H9 (cell line): ENCODE measurements around the gene HILPDA. TPM values are rescaled to one million over a fixed set of nuclear protein-coding genes. Genes with fewer than 3 reads are reported as not detected.

ENCODE experiments used
- DNase-seq: peaks from one replicate; pipeline ENCODE4 v3.0.0-alpha.2; 2017
- H2AFZ ChIP-seq: one replicate; pipeline ENCODE4 v1.6.1; 2013; ENCODE audit warnings: mild to moderate bottlenecking, low read length, control low read depth, moderate library complexity
- H2AK5ac ChIP-seq: 2 replicates; pipeline ENCODE4 v1.6.1; 2013; ENCODE audit warnings: low read length, control low read depth, mixed read lengths; ENCODE audit not compliant: insufficient read length
- H2BK120ac ChIP-seq: one replicate; pipeline ENCODE4 v1.6.1; 2013; ENCODE audit warnings: low read depth, mild to moderate bottlenecking, low read length, control low read depth, inconsistent platforms; ENCODE audit not compliant: poor library complexity, severe bottlenecking
- H2BK12ac ChIP-seq: 2 replicates; pipeline ENCODE4 v1.6.1; 2013; ENCODE audit warnings: low read length, control low read depth, mixed read lengths, low read depth; ENCODE audit not compliant: insufficient read length
- H2BK15ac ChIP-seq: 2 replicates; pipeline ENCODE4 v1.6.1; 2013; ENCODE audit warnings: low read depth, low read length, control low read depth
- H2BK20ac ChIP-seq: one replicate; pipeline ENCODE4 v1.6.1; 2013; ENCODE audit warnings: low read depth, mild to moderate bottlenecking, low read length, control low read depth, inconsistent platforms; ENCODE audit not compliant: poor library complexity, severe bottlenecking
- H2BK5ac ChIP-seq: 2 replicates; pipeline ENCODE4 v1.6.1; 2013; ENCODE audit warnings: low read length, control low read depth, mixed read lengths; ENCODE audit not compliant: insufficient read length
- H3K14ac ChIP-seq: 2 replicates; pipeline ENCODE4 v1.6.1; 2013; ENCODE audit warnings: low read length, control low read depth; ENCODE audit not compliant: insufficient read depth
- H3K18ac ChIP-seq: 2 replicates; pipeline ENCODE4 v1.6.1; 2013; ENCODE audit warnings: low read depth, mild to moderate bottlenecking, mixed read lengths, low read length, control low read depth; ENCODE audit not compliant: insufficient read length
- H3K23ac ChIP-seq: 2 replicates; pipeline ENCODE4 v1.6.1; 2013; ENCODE audit warnings: low read length, control low read depth, mixed read lengths, low read depth; ENCODE audit not compliant: insufficient read length
- H3K23me2 ChIP-seq: 2 replicates; pipeline ENCODE4 v1.6.1; 2013; ENCODE audit warnings: low read depth, mild to moderate bottlenecking, mixed read lengths, low read length, control low read depth; ENCODE audit not compliant: insufficient read length, poor library complexity, severe bottlenecking
- H3K27ac ChIP-seq: 2 replicates; pipeline ENCODE4 v1.5.1; 2013; ENCODE audit warnings: low read length, control low read depth, mixed read lengths, low read depth; ENCODE audit not compliant: insufficient read length
- H3K27me3 ChIP-seq: 2 replicates; pipeline ENCODE4 v1.6.1; 2013; ENCODE audit warnings: low read length, control low read depth, inconsistent platforms; ENCODE audit not compliant: insufficient read depth
- H3K4ac ChIP-seq: 2 replicates; pipeline ENCODE4 v1.6.1; 2013; ENCODE audit warnings: low read depth, mild to moderate bottlenecking, control low read depth, inconsistent platforms, low read length, moderate library complexity
- H3K4me1 ChIP-seq: 2 replicates; pipeline ENCODE4 v1.6.1; 2013; ENCODE audit warnings: low read length, control low read depth, inconsistent platforms; ENCODE audit not compliant: insufficient read depth
- H3K4me2 ChIP-seq: 2 replicates; pipeline ENCODE4 v1.6.1; 2013; ENCODE audit warnings: low read length, control low read depth, mixed read lengths; ENCODE audit not compliant: insufficient read length, insufficient read depth
- H3K56ac ChIP-seq: 2 replicates; pipeline ENCODE4 v1.6.1; 2013; ENCODE audit warnings: low read depth, mild to moderate bottlenecking, mixed read lengths, low read length, control low read depth; ENCODE audit not compliant: insufficient read length
- H3K79me1 ChIP-seq: 2 replicates; pipeline ENCODE4 v1.6.1; 2013; ENCODE audit warnings: low read depth, mild to moderate bottlenecking, moderate library complexity, low read length, control low read depth, inconsistent platforms; ENCODE audit not compliant: insufficient read depth, poor library complexity, severe bottlenecking
- H3K79me2 ChIP-seq: 2 replicates; pipeline ENCODE4 v1.6.1; 2013; ENCODE audit warnings: low read length, control low read depth, inconsistent platforms; ENCODE audit not compliant: insufficient read depth
- H3K9ac ChIP-seq: 2 replicates; pipeline ENCODE4 v1.6.1; 2013; ENCODE audit warnings: low read length, control low read depth, mixed read lengths; ENCODE audit not compliant: insufficient read length; ENCODE audit errors: extremely low read depth
- H3K9me3 ChIP-seq: one replicate; pipeline ENCODE4 v1.6.1; 2013; ENCODE audit warnings: low read depth, low read length, inconsistent platforms; ENCODE audit not compliant: control insufficient read depth
- H3T11ph ChIP-seq: one replicate; pipeline ENCODE4 v1.6.1; 2013; ENCODE audit warnings: mild to moderate bottlenecking, low read length, control low read depth, inconsistent platforms
- H4K20me1 ChIP-seq: one replicate; pipeline ENCODE4 v1.6.1; 2013; ENCODE audit not compliant: control insufficient read depth, insufficient read length, insufficient read depth
- H4K5ac ChIP-seq: 2 replicates; pipeline ENCODE4 v1.6.1; 2013; ENCODE audit warnings: low read depth, mild to moderate bottlenecking, mixed read lengths, low read length, control low read depth; ENCODE audit not compliant: insufficient read length
- H4K8ac ChIP-seq: replicated peaks from 2 replicates; pipeline ENCODE4 v1.6.1; 2013; ENCODE audit warnings: low read length, control low read depth, mixed read lengths, low read depth; ENCODE audit not compliant: insufficient read length
- H4K91ac ChIP-seq: 2 replicates; pipeline ENCODE4 v1.6.1; 2013; ENCODE audit warnings: low read depth, mild to moderate bottlenecking, moderate library complexity, mixed read lengths, low read length, control low read depth; ENCODE audit not compliant: insufficient read length
- H3K27ac Mint-ChIP-seq, 3 experiments: 2 replicates in 2 of 3; 3 replicates in 1 of 3; pipeline ENCODE4 v1.8.0; 2020 to 2021; ENCODE audit warnings: mixed read lengths in 3 of 3, mild to moderate bottlenecking in 1 of 3, moderate library complexity in 1 of 3
- H3K27me3 Mint-ChIP-seq: 2 replicates; pipeline ENCODE4 v1.8.0; 2021; ENCODE audit warnings: low read depth, mild to moderate bottlenecking, moderate library complexity, mixed read lengths
- H3K36me3 Mint-ChIP-seq, 3 experiments: 2 replicates in 2 of 3; 3 replicates in 1 of 3; pipeline ENCODE4 v1.8.0; 2020 to 2021; ENCODE audit warnings: low read depth in 3 of 3, mixed read lengths in 3 of 3; ENCODE audit not compliant: insufficient read depth in 1 of 3
- H3K4me1 Mint-ChIP-seq, 2 experiments: 2 replicates each; pipeline ENCODE4 v1.8.0; 2020; ENCODE audit warnings: mixed read lengths in 2 of 2
- H3K4me3 Mint-ChIP-seq, 2 experiments: 2 replicates in 1 of 2; 3 replicates in 1 of 2; pipeline ENCODE4 v1.8.0; 2020 to 2021; ENCODE audit warnings: mild to moderate bottlenecking in 2 of 2, mixed read lengths in 2 of 2, moderate library complexity in 1 of 2
- H3K9me3 Mint-ChIP-seq, 2 experiments: 2 replicates in 1 of 2; 3 replicates in 1 of 2; pipeline ENCODE4 v1.8.0; 2020; ENCODE audit warnings: mild to moderate bottlenecking in 2 of 2, mixed read lengths in 2 of 2, moderate library complexity in 1 of 2
- WGBS: extraction: QIAGEN DNeasy Blood & Tissue Kit; methylation state at CpG from one replicate; pipeline ENCODE4 v1.1.7; 2013; ENCODE audit warnings: missing lambda C conversion rate, low lambda C conversion rate, mixed read lengths; ENCODE audit not compliant: insufficient read length; ENCODE audit errors: extremely low coverage; 5-methylcytosine and 5-hydroxymethylcytosine counted together
- total RNA-seq: library from RNA; stranded (reverse); gene quantifications from 2 replicates; pipeline ENCODE4 v1.2.1, GENCODE V29; 2021
- TF ChIP-seq, protein P1 (sequence below): fragments of 200-600 bp; sonication (generic); conservative IDR thresholded peaks from 3 replicates; pipeline ENCODE4 v1.8.0; 2021; ENCODE audit warnings: antibody characterized with exemption, mild to moderate bottlenecking

Gene HILPDA
- total RNA-seq, 1 experiment from 2014 or later, result 23.3 TPM

GRCh38 chr7:128450409-128450808, 5.3 kb upstream of the HILPDA start:
- H3K9me3 Mint-ChIP-seq, result no peaks in the 10 kb centered on the region
- Histone ChIP-seq H3K4ac (no peak overlapping the region), H3K23me2 (no peaks in the 10 kb centered on the region), H4K5ac (no peak overlapping the region), H3K4me1 (no peaks in the 10 kb centered on the region), H3K18ac (no peak overlapping the region), H2BK5ac (no peak overlapping the region), H2AK5ac (no peak overlapping the region), H3K9ac (no peak overlapping the region), H3K14ac (no peak overlapping the region), H3T11ph (no peak overlapping the region), H4K8ac (no peak overlapping the region), H3K9me3 (no peaks in the 10 kb centered on the region), H4K20me1 (no peaks in the 10 kb centered on the region), H3K4me2 (no peak overlapping the region), H3K27me3 (no peaks in the 10 kb centered on the region), H3K23ac (no peak overlapping the region), H4K91ac (no peak overlapping the region), H2BK120ac (no peak overlapping the region), H3K79me1 (no peaks in the 10 kb centered on the region), H3K56ac (no peak overlapping the region), H2BK12ac (no peak overlapping the region), H2AFZ (no peak overlapping the region), H2BK20ac (no peak overlapping the region), H2BK15ac (no peak overlapping the region), H3K79me2 (no peaks in the 10 kb centered on the region), H3K27ac (no peak overlapping the region)
- peaks cover 24 to 35% of the 10 kb centered on the region in 2 experiments for H3K4me1 Mint-ChIP-seq
- H3K36me3 Mint-ChIP-seq, result peaks cover 0 to 2% (median 0%) of the 10 kb centered on the region in 3 experiments; a peak in 1 of 7 replicates
- H3K27me3 Mint-ChIP-seq, result peaks cover 20% of the 10 kb centered on the region
- DNase-seq, result no peak
- TF ChIP-seq, protein P1, sequence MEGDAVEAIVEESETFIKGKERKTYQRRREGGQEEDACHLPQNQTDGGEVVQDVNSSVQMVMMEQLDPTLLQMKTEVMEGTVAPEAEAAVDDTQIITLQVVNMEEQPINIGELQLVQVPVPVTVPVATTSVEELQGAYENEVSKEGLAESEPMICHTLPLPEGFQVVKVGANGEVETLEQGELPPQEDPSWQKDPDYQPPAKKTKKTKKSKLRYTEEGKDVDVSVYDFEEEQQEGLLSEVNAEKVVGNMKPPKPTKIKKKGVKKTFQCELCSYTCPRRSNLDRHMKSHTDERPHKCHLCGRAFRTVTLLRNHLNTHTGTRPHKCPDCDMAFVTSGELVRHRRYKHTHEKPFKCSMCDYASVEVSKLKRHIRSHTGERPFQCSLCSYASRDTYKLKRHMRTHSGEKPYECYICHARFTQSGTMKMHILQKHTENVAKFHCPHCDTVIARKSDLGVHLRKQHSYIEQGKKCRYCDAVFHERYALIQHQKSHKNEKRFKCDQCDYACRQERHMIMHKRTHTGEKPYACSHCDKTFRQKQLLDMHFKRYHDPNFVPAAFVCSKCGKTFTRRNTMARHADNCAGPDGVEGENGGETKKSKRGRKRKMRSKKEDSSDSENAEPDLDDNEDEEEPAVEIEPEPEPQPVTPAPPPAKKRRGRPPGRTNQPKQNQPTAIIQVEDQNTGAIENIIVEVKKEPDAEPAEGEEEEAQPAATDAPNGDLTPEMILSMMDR, result no peak
- no CpG with 5 or more reads among the region's 4 CpGs for WGBS
- H3K4me3 Mint-ChIP-seq, result no peak overlapping the region
- peak overlapping the region in 1 of 3 experiments; percentile 31; a peak in 1 of 7 replicates for H3K27ac Mint-ChIP-seq
